Skin epidermis (tissue), 12 donors: Measurements from ENCODE around the gene PCDHGB5.
"Not testable (repeated sequence)": the region's sequence is repeated elsewhere in the genome, so short reads cannot be mapped to it uniquely, and the experiment has no call there.

ENCODE experiments used
- H3K27ac ChIP-seq, 21 experiments: fragments of 200-600 bp; sonication (generic) in 11 of 21; one replicate each; pipeline ENCODE4 v1.5.0; 2020; ENCODE audit warnings: mild to moderate bottlenecking in 3 of 21, inconsistent platforms in 2 of 21, moderate library complexity in 2 of 21
- H3K4me3 ChIP-seq, 7 experiments: fragments of 200-600 bp; sonication (generic) in 2 of 7; one replicate each; pipeline ENCODE4 v1.5.0; 2020; ENCODE audit warnings: inconsistent platforms in 2 of 7, mild to moderate bottlenecking in 2 of 7, moderate library complexity in 1 of 7

The PCDHGB5 gene

DNA sequence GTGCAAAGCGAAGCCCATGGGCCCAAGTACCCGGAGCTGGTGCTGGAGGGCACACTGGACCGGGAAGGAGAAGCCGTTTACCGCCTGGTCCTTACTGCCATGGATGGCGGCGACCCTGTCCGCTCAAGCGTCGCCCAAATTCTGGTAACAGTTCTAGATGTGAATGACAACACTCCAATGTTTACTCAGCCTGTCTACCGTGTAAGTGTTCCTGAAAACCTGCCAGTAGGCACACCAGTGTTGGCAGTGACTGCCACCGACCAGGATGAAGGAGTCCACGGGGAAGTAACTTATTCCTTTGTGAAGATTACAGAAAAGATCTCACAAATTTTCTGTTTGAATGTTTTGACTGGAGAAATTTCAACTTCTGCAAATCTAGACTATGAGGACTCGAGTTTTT is 23.1 kb upstream of the PCDHGB5 start:
- no peak overlapping the region for H3K27ac ChIP-seq
- no peak overlapping the region for H3K4me3 ChIP-seq

DNA sequence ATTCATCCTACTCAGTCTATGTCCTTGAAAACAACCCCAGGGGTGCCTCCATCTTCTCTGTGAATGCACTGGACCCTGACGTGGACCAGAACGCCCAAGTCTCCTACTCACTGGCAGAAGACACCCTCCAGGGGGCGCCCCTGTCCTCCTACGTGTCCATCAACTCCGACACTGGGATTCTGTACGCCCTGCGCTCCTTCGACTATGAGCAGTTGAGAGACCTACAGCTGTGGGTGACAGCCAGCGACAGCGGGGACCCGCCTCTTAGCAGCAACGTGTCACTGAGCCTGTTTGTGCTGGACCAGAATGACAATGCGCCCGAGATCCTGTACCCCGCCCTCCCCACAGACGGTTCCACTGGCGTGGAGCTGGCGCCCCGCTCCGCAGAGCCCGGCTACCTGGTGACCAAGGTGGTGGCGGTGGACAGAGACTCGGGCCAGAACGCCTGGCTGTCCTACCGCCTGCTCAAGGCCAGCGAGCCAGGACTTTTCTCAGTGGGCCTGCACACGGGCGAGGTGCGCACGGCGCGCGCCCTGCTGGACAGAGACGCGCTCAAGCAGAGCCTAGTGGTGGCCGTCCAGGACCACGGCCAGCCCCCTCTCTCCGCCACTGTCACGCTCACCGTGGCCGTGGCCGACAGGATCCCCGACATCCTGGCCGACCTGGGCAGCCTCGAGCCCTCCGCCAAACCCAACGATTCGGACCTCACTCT is 22.1 kb upstream of the PCDHGB5 start:
- H3K27ac ChIP-seq, H3K4me3 ChIP-seq: not testable (repeated sequence)

DNA sequence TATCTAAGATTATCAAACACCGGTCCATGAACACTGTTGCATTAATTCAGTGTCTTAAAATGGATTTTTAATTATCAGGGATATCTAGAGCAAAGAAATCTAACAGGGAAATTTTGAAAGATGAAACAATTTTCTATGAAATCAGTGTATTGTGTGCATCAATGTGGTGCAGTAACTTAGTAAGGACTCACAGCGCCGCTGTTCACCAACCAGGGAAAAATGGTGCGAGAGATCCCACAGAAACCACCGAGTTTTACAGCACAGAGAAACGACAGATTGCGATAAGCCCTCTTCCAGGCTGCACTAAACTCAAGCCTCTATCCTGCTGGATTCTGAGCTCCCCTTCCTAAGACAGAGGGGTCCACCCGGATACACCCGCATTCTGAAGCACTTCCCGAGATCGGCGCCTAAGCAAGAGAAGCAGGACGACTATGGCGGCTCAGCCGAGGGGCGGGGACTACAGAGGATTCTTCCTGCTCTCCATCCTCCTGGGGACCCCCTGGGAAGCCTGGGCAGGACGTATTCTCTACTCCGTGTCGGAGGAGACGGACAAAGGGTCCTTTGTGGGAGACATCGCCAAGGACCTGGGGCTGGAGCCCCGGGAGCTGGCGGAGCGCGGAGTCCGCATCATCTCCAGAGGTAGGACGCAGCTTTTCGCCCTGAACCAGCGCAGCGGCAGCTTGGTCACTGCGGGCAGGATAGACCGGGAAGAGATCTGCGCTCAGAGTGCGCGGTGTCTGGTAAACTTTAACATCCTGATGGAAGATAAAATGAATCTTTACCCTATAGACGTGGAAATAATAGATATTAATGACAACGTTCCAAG is 15.1 kb upstream of the PCDHGB5 start, which contains the start of gene PCDHGA7:
PCDHGA7 (plus strand) TSS at position 274 of the 826 bp plus-strand sequence; CDS start at position 432, 158 bp downstream.
- Histone ChIP-seq H3K4me3 (peak within 1 kb of the TSS in 4 of 7 experiments; percentile 10 to 30 (median 14)), H3K27ac (no peak within 1 kb of the TSS)

DNA sequence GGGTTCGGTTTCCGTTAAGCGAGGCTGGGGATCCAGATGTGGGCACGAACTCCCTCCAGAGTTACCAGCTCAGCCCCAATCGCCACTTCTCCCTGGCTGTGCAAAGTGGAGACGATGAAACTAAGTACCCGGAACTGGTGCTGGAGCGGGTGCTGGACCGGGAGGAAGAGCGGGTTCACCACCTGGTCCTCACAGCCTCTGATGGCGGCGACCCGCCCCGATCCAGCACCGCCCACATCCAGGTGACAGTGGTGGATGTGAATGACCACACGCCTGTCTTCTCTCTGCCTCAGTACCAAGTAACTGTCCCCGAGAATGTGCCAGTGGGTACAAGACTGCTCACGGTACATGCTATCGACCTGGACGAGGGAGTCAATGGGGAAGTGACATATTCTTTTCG is 14.4 kb upstream of the PCDHGB5 start:
- H3K4me3 ChIP-seq, result peak overlapping the region in 2 of 7 experiments; percentile 10 to 30
- no peak overlapping the region for H3K27ac ChIP-seq

DNA sequence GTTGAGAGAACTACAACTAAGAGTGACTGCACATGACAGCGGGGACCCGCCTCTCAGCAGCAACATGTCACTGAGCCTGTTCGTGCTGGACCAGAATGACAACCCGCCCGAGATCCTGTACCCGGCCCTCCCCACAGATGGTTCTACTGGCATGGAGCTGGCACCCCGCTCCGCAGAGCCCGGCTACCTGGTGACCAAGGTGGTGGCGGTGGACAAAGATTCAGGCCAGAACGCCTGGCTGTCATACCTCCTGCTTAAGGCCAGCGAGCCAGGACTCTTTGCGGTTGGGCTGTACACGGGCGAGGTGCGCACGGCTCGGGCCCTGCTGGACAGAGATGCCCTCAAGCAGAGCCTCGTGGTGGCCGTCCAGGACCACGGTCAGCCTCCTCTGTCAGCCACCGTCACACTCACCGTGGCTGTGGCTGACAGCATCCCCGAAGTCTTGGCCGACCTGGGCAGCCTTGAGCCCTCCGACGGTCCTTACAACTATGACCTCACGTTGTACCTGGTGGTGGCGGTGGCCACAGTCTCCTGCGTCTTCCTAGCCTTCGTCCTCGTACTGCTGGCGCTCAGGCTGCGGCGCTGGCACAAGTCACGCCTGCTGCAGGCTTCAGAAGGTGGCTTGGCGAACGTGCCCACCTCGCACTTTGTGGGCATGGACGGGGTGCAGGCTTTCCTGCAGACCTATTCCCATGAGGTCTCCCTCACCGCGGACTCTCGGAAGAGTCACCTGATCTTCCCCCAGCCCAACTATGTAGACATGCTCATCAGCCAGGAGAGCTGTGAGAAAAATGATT is 13.1 kb upstream of the PCDHGB5 start:
- no peak overlapping the region for H3K27ac ChIP-seq
- H3K4me3 ChIP-seq, result no peak overlapping the region

DNA sequence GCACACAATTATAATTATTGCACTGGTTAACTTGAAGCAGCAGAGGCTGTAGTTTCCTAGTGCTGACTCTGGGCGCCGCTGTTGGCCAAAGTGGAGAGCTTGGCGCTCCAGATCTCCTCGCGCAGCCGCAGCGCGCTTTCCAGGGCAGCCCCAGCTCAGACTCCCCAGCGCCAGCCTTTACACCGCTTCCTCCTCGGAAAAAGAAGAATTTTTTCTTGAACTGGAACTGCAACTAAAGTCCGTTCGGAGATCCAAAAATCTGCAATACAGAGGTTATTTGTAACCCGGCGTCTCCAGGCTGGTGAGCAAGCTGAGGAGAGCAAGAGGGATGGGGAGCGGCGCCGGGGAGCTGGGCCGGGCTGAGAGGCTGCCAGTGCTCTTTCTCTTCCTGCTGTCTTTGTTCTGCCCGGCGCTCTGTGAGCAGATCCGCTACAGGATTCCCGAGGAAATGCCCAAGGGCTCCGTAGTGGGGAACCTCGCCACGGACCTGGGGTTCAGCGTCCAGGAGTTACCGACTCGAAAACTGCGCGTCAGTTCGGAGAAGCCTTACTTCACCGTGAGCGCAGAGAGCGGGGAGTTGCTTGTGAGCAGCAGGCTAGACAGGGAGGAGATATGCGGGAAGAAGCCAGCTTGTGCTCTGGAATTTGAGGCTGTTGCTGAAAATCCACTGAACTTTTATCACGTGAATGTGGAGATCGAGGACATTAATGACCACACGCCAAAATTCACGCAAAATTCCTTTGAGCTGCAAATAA is 10.0 kb upstream of the PCDHGB5 start, which contains the start of gene PCDHGB4:
PCDHGB4 (plus strand) TSS at position 142 of the 755 bp plus-strand sequence; CDS start at position 329, 187 bp downstream.
- not testable (repeated sequence) for H3K4me3 ChIP-seq, H3K27ac ChIP-seq

DNA sequence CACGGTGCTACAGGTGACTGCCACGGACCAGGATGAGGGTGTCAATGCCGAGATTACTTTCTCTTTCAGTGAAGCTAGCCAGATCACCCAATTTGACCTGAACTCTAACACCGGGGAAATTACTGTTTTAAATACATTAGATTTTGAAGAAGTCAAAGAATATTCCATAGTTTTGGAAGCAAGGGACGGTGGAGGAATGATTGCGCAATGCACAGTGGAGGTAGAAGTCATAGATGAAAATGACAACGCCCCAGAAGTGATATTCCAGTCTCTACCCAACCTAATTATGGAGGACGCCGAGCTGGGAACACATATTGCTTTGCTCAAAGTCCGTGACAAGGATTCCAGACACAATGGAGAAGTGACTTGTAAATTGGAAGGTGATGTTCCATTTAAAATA is 9.1 kb upstream of the PCDHGB5 start:
- H3K27ac ChIP-seq, result no peak overlapping the region
- no peak overlapping the region for H3K4me3 ChIP-seq

DNA sequence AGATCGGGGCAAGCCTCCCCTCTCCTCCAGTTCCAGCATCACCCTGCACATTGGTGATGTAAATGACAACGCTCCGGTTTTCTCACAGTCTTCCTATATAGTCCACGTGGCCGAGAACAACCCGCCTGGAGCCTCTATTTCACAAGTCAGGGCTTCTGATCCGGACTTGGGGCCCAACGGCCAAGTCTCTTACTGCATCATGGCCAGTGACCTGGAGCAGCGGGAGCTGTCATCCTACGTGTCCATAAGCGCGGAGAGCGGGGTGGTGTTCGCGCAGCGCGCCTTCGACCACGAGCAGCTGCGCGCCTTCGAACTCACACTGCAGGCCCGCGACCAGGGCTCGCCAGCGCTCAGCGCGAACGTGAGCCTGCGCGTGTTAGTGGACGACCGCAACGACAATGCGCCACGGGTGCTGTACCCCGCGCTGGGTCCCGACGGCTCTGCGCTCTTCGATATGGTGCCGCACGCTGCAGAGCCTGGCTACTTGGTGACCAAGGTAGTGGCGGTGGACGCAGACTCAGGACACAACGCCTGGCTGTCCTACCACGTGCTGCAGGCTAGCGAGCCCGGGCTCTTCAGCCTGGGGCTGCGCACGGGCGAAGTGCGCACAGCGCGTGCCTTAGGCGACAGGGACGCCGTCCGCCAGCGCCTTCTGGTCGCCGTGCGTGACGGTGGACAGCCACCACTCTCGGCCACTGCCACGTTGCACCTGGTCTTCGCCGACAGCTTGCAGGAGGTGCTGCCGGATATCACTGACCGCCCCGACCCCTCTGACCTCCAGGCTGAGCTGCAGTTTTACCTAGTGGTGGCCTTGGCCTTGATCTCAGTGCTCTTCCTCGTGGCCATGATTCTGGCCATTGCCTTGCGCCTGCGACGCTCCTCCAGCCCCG is 8.3 kb upstream of the PCDHGB5 start:
- no peak overlapping the region for H3K4me3 ChIP-seq
- no peak overlapping the region for H3K27ac ChIP-seq

DNA sequence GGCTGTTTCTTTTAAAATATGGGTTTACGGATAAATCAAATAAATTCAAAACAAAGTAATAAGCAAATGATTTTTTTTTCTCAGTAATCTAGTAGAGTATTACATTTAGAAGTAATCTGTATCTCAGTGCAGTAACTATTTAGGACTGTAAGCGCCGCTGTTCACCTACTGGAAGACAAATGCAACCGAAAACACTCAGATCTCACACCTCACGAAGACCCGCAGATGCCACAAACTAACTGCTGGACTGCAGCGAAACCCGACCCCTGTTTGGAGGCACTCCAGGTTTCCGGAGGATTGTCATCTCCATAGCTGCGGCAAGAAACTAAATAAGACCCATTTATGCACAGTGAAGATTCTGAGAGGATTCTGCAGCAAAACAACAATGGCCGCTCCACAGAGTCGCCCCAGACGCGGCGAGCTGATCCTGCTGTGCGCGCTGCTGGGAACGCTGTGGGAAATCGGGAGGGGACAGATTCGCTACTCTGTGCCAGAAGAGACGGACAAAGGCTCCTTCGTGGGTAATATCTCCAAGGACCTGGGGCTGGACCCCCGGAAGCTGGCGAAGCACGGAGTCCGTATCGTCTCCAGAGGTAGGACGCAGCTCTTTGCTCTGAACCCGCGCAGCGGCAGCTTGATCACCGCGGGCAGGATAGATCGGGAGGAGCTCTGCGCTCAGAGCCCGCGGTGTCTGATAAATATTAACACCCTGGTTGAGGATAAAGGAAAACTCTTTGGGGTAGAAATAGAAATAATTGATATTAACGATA is 5.1 kb upstream of the PCDHGB5 start, which contains the start of gene PCDHGA8:
PCDHGA8 (plus strand) TSS at position 205 of the 770 bp plus-strand sequence; CDS start at position 386, 181 bp downstream.
- Histone ChIP-seq H3K27ac (no peak within 1 kb of the TSS), H3K4me3 (no peak within 1 kb of the TSS)

DNA sequence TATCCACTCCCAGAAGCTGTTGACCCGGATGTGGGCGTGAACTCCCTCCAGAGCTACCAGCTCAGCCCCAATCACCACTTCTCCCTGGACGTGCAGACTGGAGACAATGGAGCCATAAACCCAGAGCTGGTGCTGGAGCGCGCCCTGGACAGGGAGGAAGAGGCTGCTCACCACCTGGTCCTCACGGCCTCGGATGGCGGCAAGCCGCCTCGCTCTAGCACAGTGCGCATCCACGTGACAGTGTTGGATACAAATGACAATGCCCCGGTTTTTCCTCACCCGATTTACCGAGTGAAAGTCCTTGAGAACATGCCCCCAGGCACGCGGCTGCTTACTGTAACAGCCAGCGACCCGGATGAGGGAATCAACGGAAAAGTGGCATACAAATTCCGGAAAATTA is 4.5 kb upstream of the PCDHGB5 start:
- no peak overlapping the region for H3K4me3 ChIP-seq

DNA sequence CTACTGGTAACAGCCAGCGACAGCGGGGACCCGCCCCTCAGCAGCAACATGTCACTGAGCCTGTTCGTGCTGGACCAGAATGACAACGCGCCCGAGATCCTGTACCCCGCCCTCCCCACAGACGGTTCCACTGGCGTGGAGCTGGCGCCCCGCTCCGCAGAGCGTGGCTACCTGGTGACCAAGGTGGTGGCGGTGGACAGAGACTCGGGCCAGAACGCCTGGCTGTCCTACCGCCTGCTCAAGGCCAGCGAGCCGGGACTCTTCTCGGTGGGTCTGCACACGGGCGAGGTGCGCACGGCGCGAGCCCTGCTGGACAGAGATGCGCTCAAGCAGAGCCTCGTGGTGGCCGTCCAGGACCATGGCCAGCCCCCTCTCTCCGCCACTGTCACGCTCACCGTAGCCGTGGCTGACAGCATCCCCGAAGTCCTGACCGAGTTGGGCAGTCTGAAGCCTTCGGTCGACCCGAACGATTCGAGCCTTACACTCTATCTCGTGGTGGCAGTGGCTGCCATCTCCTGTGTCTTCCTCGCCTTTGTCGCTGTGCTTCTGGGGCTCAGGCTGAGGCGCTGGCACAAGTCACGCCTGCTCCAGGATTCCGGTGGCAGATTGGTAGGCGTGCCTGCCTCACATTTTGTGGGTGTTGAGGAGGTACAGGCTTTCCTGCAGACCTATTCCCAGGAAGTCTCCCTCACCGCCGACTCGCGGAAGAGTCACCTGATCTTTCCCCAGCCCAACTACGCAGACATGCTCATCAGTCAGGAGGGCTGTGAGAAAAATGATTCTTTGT is 3.2 kb upstream of the PCDHGB5 start:
- not testable (repeated sequence) for H3K27ac ChIP-seq, H3K4me3 ChIP-seq

More for the DNA sequence above, 4.5 kb upstream of the PCDHGB5 start:
- H3K27ac ChIP-seq, result no peak overlapping the region

DNA sequence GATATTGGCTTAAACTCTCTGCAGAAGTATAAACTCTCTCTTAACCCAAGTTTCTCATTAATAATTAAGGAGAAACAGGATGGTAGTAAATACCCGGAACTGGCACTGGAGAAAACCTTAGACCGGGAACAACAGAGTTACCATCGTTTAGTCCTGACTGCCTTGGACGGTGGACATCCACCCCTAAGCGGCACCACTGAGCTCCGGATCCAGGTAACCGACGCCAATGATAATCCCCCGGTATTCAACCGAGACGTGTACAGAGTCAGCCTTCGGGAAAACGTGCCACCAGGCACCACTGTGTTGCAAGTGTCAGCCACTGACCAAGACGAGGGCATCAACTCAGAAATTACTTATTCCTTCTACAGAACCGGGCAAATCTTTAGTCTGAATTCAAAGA is 861 bp downstream of the PCDHGB5 start:
- H3K27ac ChIP-seq, result no peak overlapping the region
- H3K4me3 ChIP-seq, result no peak overlapping the region

DNA sequence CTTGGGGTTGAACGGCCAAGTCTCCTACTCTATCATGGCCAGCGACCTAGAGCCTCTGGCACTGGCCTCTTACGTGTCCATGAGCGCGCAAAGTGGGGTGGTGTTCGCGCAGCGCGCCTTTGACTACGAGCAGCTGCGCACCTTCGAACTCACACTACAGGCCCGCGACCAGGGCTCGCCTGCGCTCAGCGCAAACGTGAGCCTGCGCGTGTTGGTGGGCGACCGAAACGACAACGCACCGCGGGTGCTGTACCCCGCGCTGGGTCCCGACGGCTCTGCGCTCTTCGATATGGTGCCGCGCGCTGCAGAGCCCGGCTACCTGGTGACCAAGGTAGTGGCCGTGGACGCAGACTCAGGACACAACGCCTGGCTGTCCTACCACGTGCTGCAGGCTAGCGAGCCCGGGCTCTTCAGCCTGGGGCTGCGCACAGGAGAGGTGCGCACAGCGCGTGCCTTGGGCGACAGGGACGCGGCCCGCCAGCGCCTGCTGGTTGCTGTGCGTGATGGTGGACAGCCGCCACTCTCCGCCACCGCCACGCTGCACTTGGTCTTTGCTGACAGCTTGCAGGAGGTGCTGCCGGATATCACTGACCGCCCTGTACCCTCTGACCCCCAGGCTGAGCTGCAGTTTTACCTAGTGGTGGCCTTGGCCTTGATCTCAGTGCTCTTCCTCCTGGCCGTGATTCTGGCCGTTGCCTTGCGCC is 2.0 kb downstream of the PCDHGB5 start:
- no peak overlapping the region for H3K4me3 ChIP-seq
- H3K27ac ChIP-seq, result no peak overlapping the region

DNA sequence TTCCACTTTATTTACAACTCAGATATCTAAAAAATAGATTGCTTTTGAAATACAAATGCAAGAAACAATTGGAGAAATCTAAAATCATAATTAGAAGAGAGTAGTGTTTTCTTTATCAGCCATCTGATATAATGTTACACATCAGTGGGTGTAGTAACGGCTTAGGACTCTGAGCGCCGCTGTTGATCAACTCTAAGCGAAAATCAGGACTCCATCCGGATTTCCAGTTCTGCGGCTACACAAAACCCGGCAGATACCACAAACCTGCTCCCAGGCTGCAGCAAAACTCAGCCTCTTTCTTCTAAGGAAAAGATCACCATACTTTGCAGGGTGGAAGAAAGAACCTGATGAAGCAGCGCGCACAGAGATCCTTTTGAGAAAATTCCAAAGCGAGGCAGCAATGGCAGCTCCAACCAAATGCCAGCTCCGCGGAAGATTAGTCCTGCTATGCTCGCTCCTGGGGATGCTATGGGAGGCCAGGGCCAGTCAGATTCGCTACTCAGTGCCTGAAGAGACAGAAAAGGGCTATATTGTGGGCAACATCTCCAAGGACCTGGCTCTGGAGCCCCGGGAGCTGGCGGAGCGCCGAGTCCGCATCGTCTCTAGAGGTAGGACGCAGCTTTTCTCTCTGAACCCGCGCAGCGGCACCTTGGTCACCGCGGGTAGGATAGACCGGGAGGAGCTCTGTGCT is 5.0 kb downstream of the PCDHGB5 start, which contains the start of gene PCDHGA9:
PCDHGA9 (plus strand) TSS at position 226 of the 691 bp plus-strand sequence; CDS start at position 401, 175 bp downstream.
- Histone ChIP-seq H3K4me3 (peak within 1 kb of the TSS in 3 of 7 experiments; percentile 1 to 22 (median 7)), H3K27ac (peak within 1 kb of the TSS in 1 of 21 experiments; percentile 9)

DNA sequence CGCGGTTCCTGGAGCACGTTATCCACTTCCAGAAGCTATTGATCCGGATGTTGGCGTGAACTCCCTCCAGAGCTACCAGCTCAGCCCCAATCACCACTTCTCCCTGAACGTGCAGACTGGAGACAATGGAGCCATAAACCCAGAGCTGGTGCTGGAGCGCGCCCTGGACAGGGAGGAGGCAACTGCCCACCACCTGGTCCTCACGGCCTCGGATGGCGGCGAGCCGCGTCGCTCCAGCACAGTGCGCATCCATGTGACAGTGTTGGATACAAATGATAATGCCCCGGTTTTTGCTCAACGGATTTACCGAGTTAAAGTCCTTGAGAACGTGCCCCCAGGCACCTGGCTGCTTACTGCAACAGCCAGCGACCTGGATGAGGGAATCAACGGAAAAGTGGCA is 5.6 kb downstream of the PCDHGB5 start:
- Histone ChIP-seq H3K27ac (no peak overlapping the region), H3K4me3 (peak overlapping the region in 1 of 7 experiments; percentile 7)
